Suprapubic skin (tissue), 3 donors: ENCODE results near the gene PTPRZ1.

Experiments used
- CTCF ChIP-seq, 2 donors: fragments of 200-600 bp in 1 of 2; fragments of 450-650 bp in 1 of 2; sonication (generic) in 1 of 2; IDR thresholded peaks; one replicate each; pipeline ENCODE4 v1.5.1; 2016 to 2019; ENCODE audit warnings: antibody characterized with exemption in 2 of 2, mild to moderate bottlenecking in 1 of 2, moderate library complexity in 1 of 2
- POLR2A ChIP-seq, 2 donors: fragments of 450-650 bp; IDR thresholded peaks; one replicate each; pipeline ENCODE4 v1.6.1; 2017; ENCODE audit warnings: antibody characterized with exemption in 2 of 2, mild to moderate bottlenecking in 2 of 2, moderate library complexity in 2 of 2

DNA sequence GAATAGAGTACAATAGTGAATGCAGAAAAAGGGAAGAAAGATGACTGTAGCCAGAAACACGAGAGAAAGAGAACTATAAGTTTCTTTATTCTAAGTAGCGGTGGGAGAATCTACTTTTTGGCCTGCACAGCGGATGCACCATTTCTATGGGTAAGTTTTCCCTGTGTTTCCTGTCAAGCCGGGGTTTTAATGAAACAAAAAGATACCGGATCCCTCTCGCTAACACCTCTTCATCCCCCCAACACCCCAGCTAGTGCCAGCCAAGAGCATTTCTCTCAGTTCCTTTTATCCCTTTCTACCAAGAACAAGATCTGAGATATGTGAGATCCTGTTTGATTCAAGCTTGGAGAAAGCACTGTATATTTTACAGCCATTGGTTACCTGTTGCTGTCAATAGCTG, 14.7 kb downstream of the PTPRZ1 start:
- TF ChIP-seq CTCF (IDR thresholded peaks at IDR 0.05) (no peak), POLR2A (IDR thresholded peaks at IDR 0.05) (no peak)
